HG02852 (cell line): ENCODE results near the gene DLL4.

Experiments used
- ATAC-seq: cut with Tn5 transposase; IDR thresholded peaks from one replicate; pipeline ENCODE4 v1.9.1; 2021; ENCODE audit warnings: mild to moderate bottlenecking, moderate library complexity; ENCODE audit not compliant: unreplicated experiment

Gene DLL4

DNA sequence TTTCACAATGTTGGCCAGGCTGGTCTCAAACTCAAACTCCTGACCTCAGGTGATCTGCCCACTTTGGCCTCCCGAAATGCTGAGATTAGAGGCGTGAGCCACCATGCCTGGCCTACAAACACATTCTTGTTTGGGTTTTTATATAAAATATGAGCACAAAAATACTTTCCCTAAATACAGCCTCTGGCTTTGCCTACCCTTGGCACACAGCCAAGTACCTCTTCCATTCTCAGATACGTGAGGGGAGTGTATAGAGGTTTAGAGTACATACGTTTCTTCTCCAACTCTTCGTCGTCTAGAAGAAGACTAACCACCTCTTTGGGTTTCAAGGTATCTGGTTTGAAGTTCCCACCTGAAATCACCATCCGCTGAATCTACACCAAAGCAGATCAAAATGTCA, 57.7 kb downstream of the DLL4 start:
- no peak for ATAC-seq

- no peak for ATAC-seq
These were observed 59.0 kb downstream of the DLL4 start for GRCh38 chr15:40988156-40988555.
